ENCODE results near the gene ATAD1.
A peak's percentile ranks its signal among the peaks of the same experiment; 100 is the strongest.
"Not testable (repeated sequence)": the region's sequence is repeated elsewhere in the genome, so short reads cannot be mapped to it uniquely, and the experiment has no call there.

Gene ATAD1

GRCh38 chr10:87804939-87805569 lies 13.0 kb downstream of the ATAD1 start:
- TF ChIP-seq POU6F1 (CRISPR knock-in tag; IDR thresholded peaks at IDR 0.05; ENCODE audit: borderline replicate concordance, low read depth) = no peak
- no peak for TF ChIP-seq ISL1 (CRISPR knock-in tag; IDR thresholded peaks at IDR 0.05)
- TF ChIP-seq ZFP30 (CRISPR knock-in tag; IDR thresholded peaks at IDR 0.05) = no peak
- TF ChIP-seq PPARA (CRISPR knock-in tag; IDR thresholded peaks at IDR 0.05; ENCODE audit: borderline replicate concordance) = no peak
- no peak for TF ChIP-seq TSHZ2 (CRISPR knock-in tag; IDR thresholded peaks at IDR 0.05)
- TF ChIP-seq ZNF565 (CRISPR knock-in tag; conservative IDR thresholded peaks at IDR 0.05; ENCODE audit: low read depth) = no peak
- TF ChIP-seq GLIS3 (CRISPR knock-in tag; IDR thresholded peaks at IDR 0.05) = no peak
- no peak for TF ChIP-seq TOX (CRISPR knock-in tag; IDR thresholded peaks at IDR 0.05; ENCODE audit: borderline replicate concordance)
- no peak for TF ChIP-seq CSRNP3 (CRISPR knock-in tag; IDR thresholded peaks at IDR 0.05)
- no peak for ATAC-seq

DNA sequence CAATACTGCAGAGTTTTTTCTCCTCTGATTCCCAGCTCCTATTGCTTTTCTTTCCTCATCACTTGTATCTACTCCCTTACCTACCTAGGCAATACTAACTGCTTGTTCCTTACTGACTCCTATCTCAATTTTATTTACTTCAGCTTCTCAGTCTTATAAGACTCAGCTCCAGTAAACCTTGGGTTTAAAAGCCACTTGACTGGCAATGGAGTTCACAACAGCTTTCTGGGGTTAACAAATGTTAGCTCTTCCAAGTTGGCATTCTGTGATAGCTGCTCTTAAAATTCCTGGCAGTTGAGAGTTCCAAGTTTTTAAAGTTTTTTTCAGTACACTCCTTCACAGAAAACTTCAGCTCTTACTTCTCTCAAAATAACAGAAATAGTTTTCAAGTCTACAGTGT lies 14.2 kb downstream of the ATAD1 start:
- TF ChIP-seq RARB (CRISPR knock-in tag; IDR thresholded peaks at IDR 0.05) (no peak), ZFP30 (CRISPR knock-in tag; IDR thresholded peaks at IDR 0.05) (no peak), ARNTL (CRISPR knock-in tag; IDR thresholded peaks at IDR 0.05; ENCODE audit: borderline replicate concordance, low read depth) (no peak), ZNF70 (CRISPR knock-in tag; IDR thresholded peaks at IDR 0.05) (no peak), OSR1 (CRISPR knock-in tag; IDR thresholded peaks at IDR 0.05) (no peak), ZC3H10 (CRISPR knock-in tag; IDR thresholded peaks at IDR 0.05) (no peak), TOX (CRISPR knock-in tag; IDR thresholded peaks at IDR 0.05; ENCODE audit: borderline replicate concordance) (no peak)
- ATAC-seq = no peak

GRCh38 chr10:87803328-87803727 lies 14.7 kb downstream of the ATAD1 start:
- no peak for ATAC-seq
- TF ChIP-seq ZFP30 (CRISPR knock-in tag; IDR thresholded peaks at IDR 0.05) (no peak), CSDC2 (CRISPR knock-in tag; IDR thresholded peaks at IDR 0.05) (no peak), ARNTL (CRISPR knock-in tag; IDR thresholded peaks at IDR 0.05; ENCODE audit: borderline replicate concordance, low read depth) (no peak), ESRRG (CRISPR knock-in tag; IDR thresholded peaks at IDR 0.05) (no peak), ISL1 (CRISPR knock-in tag; IDR thresholded peaks at IDR 0.05) (no peak), ZNF565 (CRISPR knock-in tag; conservative IDR thresholded peaks at IDR 0.05; ENCODE audit: low read depth) (no peak), TSHZ2 (CRISPR knock-in tag; IDR thresholded peaks at IDR 0.05) (no peak), ZNF8 (CRISPR knock-in tag; IDR thresholded peaks at IDR 0.05) (no peak), ZC3H10 (CRISPR knock-in tag; IDR thresholded peaks at IDR 0.05) (no peak)

DNA sequence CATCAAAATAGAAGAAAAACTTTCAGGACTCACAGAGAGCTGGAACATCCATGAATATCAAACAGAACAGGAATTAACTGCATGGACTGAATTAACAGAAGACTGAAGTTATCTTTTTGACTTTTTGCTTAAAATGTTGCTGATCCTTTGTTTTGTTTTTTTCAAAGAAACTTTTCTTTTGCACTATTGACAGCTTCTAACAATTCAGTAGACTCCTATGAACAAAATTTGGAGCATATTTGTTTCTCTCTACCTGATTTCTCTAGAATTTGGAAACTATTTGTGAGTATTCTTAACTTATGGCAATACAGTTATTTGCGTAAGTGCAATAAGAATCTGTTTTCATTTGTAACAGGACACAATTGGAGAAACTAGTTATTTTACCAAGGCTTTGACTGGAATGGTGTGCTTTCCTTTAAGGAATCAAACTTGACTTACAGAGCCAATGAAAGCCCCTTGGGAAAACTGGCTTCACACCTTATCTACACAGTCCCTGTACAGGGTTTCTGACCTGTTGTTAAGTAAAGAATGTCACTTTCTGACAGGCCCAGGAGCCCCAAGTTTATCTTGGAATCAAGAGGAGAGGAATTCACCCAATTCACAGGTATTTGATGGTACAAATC lies 16.1 kb downstream of the ATAD1 start:
- 0 out of 2 replicates have a peak, but pooled peaks have one; percentile 45 for TF ChIP-seq ZFP3 (CRISPR knock-in tag; IDR thresholded peaks at IDR 0.05)
- not testable (repeated sequence) for ATAC-seq

Measured in SK-N-SH treated with all-trans-retinoic acid at 6 μM for 48 hours (cell line).